ENCODE results near the gene CDV3. TPM values are rescaled to one million over a fixed set of nuclear protein-coding genes. Genes with fewer than 3 reads are reported as not detected.
A peak's percentile ranks its signal among the peaks of the same experiment; 100 is the strongest.

CDV3 gene
- total and polyA plus RNA-seq, 4 donors, result 37.5 to 82.6 (median 53.1) TPM

DNA sequence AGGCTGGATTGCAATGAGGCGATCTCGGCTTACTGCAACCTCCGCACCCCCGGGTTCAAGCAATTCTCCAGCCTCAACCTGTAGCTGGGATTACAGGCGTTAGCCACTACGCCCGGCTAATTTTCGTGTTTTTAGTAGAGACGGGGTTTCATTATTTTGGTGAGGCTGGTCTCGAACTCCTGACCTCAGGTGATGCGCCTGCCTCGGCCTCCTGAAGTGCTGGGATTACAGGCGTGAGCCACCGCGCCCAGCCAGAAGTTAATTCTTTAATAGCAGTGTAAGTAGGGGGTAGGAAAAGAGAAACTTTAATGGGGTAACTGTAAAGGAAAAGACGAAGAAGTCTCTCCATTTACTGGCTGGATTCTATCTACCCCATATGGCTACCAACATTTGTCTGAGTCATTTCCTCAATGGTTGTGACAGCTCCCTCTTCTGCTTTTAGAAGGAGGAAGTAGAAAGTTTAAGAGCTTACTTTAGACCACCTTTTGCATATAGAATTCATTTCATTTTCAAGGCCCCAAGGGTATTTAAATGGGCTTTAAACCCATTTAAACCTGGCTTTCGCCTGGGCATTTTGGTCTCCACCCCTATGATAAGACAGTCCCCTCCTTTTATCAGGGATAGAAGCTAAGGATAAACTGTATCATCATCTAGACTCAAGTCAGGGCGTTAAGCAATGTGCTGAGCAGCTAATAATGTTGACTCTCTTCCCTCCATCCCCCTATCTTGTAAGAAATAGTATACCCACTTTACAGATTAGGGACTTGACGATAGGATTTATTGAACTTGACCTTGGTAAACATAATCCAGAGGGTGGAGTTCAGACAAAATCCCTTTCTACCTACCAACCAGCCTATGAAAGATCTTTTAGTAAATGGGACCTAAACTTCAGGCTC lies 1.1 kb upstream of the CDV3 start:
- Histone ChIP-seq H3K4me3 (ENCODE audit: low read depth in 1 of 3, low read length in 3 of 3) (peak overlapping the region in 2 of 3 donors; percentile 21 to 36), H3K36me3 (ENCODE audit: control insufficient read depth in 4 of 4, insufficient read depth in 3 of 4, low read depth in 1 of 4, low read length in 3 of 4) (peaks cover 0 to 4% (median under 1%) of the 10 kb centered on the region in 4 donors), H3K9me3 (ENCODE audit: control insufficient read depth in 4 of 4, low read length in 3 of 4) (no peaks in the 10 kb centered on the region), H3K27me3 (ENCODE audit: control insufficient read depth in 4 of 4, insufficient read depth in 4 of 4, low read length in 3 of 4) (no peaks in the 10 kb centered on the region), H3K4me1 (ENCODE audit: control insufficient read depth in 4 of 4, insufficient read depth in 4 of 4, low read length in 3 of 4) (peaks cover 0 to 20% (median 17%) of the 10 kb centered on the region in 4 donors), H3K9ac (ENCODE audit: low read depth in 1 of 2, low read length in 2 of 2) (peak overlapping the region in 1 of 2 donors; percentile 87), H3K27ac (ENCODE audit: low read depth in 1 of 2, low read length in 2 of 2) (peak overlapping the region; percentile 83 to 85)
- DNase-seq (ENCODE audit: low spot score), result no peak
- 79% methylated on average over 19 of the region's 19 CpGs for WGBS
- TF ChIP-seq YY1 (IDR thresholded peaks at IDR 0.05), result no peak
- TF ChIP-seq, protein P1, sequence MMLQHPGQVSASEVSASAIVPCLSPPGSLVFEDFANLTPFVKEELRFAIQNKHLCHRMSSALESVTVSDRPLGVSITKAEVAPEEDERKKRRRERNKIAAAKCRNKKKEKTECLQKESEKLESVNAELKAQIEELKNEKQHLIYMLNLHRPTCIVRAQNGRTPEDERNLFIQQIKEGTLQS (IDR thresholded peaks at IDR 0.05), result peak; percentile 42

DNA sequence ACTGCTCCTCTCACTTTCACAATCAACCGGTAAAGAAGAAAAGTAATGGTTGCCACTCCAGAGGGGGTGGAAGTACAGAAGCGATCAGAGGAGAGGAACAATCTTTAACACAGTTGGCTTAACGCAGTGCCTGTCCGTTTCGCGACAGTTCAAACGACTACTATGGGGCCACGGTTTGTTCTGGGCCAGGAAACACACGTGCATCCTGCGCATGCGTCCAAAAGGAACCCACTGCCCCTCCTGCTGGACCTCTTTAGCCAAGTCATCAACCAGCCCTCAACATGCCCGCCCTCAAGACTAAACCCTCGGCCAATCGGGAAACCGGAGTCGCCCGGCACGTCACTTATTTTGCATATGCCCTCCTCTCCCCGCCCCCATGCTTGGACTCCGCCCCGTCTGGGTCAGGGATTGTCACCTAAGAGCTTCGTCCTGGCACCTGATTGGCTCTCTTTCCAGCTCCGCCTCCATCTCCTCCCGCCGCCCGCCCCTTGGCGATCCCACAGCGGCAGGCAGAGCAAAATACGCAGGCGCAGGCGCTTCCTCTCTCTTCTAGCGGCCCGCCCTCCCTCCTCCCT lies 345 bp upstream of the CDV3 start:
- Histone ChIP-seq H3K9ac (ENCODE audit: low read depth in 1 of 2, low read length in 2 of 2) (peak overlapping the region in 1 of 2 donors; percentile 87), H3K27ac (ENCODE audit: low read depth in 1 of 2, low read length in 2 of 2) (peak overlapping the region; percentile 83 to 94), H3K4me3 (ENCODE audit: low read depth in 1 of 3, low read length in 3 of 3) (peak overlapping the region in 2 of 3 donors; percentile 36 to 97), H3K36me3 (ENCODE audit: control insufficient read depth in 4 of 4, insufficient read depth in 3 of 4, low read depth in 1 of 4, low read length in 3 of 4) (peaks cover 0 to 4% (median 2%) of the 10 kb centered on the region in 4 donors), H3K27me3 (ENCODE audit: control insufficient read depth in 4 of 4, insufficient read depth in 4 of 4, low read length in 3 of 4) (no peaks in the 10 kb centered on the region), H3K4me1 (ENCODE audit: control insufficient read depth in 4 of 4, insufficient read depth in 4 of 4, low read length in 3 of 4) (peaks cover 2 to 20% (median 19%) of the 10 kb centered on the region in 4 donors), H3K9me3 (ENCODE audit: control insufficient read depth in 4 of 4, low read length in 3 of 4) (no peaks in the 10 kb centered on the region)
- TF ChIP-seq FOXA2 (IDR thresholded peaks at IDR 0.05), result peak; percentile 36
- TF ChIP-seq, protein P2, sequence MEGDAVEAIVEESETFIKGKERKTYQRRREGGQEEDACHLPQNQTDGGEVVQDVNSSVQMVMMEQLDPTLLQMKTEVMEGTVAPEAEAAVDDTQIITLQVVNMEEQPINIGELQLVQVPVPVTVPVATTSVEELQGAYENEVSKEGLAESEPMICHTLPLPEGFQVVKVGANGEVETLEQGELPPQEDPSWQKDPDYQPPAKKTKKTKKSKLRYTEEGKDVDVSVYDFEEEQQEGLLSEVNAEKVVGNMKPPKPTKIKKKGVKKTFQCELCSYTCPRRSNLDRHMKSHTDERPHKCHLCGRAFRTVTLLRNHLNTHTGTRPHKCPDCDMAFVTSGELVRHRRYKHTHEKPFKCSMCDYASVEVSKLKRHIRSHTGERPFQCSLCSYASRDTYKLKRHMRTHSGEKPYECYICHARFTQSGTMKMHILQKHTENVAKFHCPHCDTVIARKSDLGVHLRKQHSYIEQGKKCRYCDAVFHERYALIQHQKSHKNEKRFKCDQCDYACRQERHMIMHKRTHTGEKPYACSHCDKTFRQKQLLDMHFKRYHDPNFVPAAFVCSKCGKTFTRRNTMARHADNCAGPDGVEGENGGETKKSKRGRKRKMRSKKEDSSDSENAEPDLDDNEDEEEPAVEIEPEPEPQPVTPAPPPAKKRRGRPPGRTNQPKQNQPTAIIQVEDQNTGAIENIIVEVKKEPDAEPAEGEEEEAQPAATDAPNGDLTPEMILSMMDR (IDR thresholded peaks at IDR 0.05; ENCODE audit: low read depth, low read length, missing input control), result peak; percentile 37
- TF ChIP-seq FOXA1 (IDR thresholded peaks at IDR 0.05), result no peak
- TF ChIP-seq, protein P1 (IDR thresholded peaks at IDR 0.05), result peak; percentile 9
- peak; percentile 22 to 61 for TF ChIP-seq RAD21 (IDR thresholded peaks at IDR 0.05)
- no peak for TF ChIP-seq GABPA (IDR thresholded peaks at IDR 0.05 in 1 of 2, conservative IDR thresholded peaks at IDR 0.05 in 1 of 2)
- TF ChIP-seq, protein P3, sequence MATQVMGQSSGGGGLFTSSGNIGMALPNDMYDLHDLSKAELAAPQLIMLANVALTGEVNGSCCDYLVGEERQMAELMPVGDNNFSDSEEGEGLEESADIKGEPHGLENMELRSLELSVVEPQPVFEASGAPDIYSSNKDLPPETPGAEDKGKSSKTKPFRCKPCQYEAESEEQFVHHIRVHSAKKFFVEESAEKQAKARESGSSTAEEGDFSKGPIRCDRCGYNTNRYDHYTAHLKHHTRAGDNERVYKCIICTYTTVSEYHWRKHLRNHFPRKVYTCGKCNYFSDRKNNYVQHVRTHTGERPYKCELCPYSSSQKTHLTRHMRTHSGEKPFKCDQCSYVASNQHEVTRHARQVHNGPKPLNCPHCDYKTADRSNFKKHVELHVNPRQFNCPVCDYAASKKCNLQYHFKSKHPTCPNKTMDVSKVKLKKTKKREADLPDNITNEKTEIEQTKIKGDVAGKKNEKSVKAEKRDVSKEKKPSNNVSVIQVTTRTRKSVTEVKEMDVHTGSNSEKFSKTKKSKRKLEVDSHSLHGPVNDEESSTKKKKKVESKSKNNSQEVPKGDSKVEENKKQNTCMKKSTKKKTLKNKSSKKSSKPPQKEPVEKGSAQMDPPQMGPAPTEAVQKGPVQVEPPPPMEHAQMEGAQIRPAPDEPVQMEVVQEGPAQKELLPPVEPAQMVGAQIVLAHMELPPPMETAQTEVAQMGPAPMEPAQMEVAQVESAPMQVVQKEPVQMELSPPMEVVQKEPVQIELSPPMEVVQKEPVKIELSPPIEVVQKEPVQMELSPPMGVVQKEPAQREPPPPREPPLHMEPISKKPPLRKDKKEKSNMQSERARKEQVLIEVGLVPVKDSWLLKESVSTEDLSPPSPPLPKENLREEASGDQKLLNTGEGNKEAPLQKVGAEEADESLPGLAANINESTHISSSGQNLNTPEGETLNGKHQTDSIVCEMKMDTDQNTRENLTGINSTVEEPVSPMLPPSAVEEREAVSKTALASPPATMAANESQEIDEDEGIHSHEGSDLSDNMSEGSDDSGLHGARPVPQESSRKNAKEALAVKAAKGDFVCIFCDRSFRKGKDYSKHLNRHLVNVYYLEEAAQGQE (IDR thresholded peaks at IDR 0.05), result peak; percentile 78
- TF ChIP-seq, protein P4, sequence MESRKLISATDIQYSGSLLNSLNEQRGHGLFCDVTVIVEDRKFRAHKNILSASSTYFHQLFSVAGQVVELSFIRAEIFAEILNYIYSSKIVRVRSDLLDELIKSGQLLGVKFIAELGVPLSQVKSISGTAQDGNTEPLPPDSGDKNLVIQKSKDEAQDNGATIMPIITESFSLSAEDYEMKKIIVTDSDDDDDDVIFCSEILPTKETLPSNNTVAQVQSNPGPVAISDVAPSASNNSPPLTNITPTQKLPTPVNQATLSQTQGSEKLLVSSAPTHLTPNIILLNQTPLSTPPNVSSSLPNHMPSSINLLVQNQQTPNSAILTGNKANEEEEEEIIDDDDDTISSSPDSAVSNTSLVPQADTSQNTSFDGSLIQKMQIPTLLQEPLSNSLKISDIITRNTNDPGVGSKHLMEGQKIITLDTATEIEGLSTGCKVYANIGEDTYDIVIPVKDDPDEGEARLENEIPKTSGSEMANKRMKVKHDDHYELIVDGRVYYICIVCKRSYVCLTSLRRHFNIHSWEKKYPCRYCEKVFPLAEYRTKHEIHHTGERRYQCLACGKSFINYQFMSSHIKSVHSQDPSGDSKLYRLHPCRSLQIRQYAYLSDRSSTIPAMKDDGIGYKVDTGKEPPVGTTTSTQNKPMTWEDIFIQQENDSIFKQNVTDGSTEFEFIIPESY (IDR thresholded peaks at IDR 0.05), result peak; percentile 73
- peak; percentile 95 to 96 for TF ChIP-seq RXRA (IDR thresholded peaks at IDR 0.05)
- TF ChIP-seq YY1 (IDR thresholded peaks at IDR 0.05), result peak; percentile 77
- peak; percentile 87 for TF ChIP-seq SP1 (IDR thresholded peaks at IDR 0.05)
- peak in 1 of 2 donors; percentile 80 for TF ChIP-seq JUND (IDR thresholded peaks at IDR 0.05)
- no peak for TF ChIP-seq TAF1 (conservative IDR thresholded peaks at IDR 0.05)
- TF ChIP-seq NR2F2 (IDR thresholded peaks at IDR 0.05), result peak; percentile 35
- TF ChIP-seq EGR1 (IDR thresholded peaks at IDR 0.05; ENCODE audit: low read depth in 2 of 2), result peak in 1 of 2 donors; percentile 50
- no peak for TF ChIP-seq HNF4G (IDR thresholded peaks at IDR 0.05)
- TF ChIP-seq, protein P5, sequence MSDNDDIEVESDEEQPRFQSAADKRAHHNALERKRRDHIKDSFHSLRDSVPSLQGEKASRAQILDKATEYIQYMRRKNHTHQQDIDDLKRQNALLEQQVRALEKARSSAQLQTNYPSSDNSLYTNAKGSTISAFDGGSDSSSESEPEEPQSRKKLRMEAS (IDR thresholded peaks at IDR 0.05), result peak; percentile 90
- TF ChIP-seq HNF4A (conservative IDR thresholded peaks at IDR 0.05), result peak; percentile 63 to 64
- DNase-seq (ENCODE audit: low spot score), result peak; percentile 100
- under 1% methylated on average over 33 of the region's 33 CpGs for WGBS

Data from liver (tissue), 9 donors.